A549 treated with AZD2906 at 1 μM for 4 hours (cell line): ENCODE data around the gene ACTBL2. TPM values are rescaled to one million over a fixed set of nuclear protein-coding genes. Genes with fewer than 3 reads are reported as not detected.

Experiments used
- total RNA-seq: library from RNA; stranded (reverse); fragments of 200-300 nt; extraction: Qiagen RNA extraction; gene quantifications from 5 replicates; pipeline ENCODE4 v1.2.3, GENCODE V29; 2022

The ACTBL2 gene
- 0.06 to 0.07 TPM in 2 of 5 replicates, not detected in the others for total RNA-seq

DNA sequence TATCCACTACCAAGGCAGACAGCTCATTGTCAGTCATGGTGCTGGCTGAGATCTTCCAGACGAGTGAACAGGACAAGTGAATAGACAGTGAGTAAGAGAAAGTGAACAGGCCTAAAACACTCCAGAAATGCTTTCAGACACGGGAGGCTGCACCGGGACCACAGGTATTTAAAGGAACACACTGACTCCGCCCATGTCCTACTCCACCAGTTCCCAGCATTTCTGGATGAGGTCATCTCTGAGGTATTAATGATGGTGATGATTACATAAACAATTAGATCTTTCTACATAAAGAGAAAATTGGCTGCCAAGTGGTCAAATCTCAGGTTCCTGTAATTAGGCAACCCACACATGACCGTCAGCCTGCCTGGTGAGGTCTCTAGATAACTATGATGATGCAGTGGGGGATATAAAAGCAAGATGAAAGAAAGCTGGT, at the start of gene ACTBL2:
ACTBL2 (minus strand) TSS at position 141 of the 436 bp plus-strand sequence; CDS start at position 37, 104 bp downstream.

